Retinal pigment epithelial cell (primary cell): ENCODE results near the gene TMEM86B.

Experiments
- DNase-seq: peaks from one replicate; pipeline ENCODE4 v3.0.0-alpha.2; 2010; ENCODE audit warnings: low read depth
- H3K4me3 ChIP-seq: 2 replicates; pipeline ENCODE4 v1.5.1; 2011; ENCODE audit warnings: mild to moderate bottlenecking, low read length, control low read depth, moderate library complexity
- CTCF ChIP-seq: conservative IDR thresholded peaks from 2 replicates; pipeline ENCODE4 v1.5.1; 2011; ENCODE audit warnings: low read depth, low read length, control low read depth, inconsistent platforms

TMEM86B gene

GRCh38 chr19:55239004-55239403, 10.4 kb upstream of the TMEM86B start:
- H3K4me3 ChIP-seq: no peak overlapping the region
- no peak for DNase-seq
- no peak for TF ChIP-seq CTCF

- DNase-seq: no peak
- no peak for TF ChIP-seq CTCF
- no peak overlapping the region for H3K4me3 ChIP-seq
Observed at GRCh38 chr19:55238030-55238429, 9.5 kb upstream of the TMEM86B start.

GRCh38 chr19:55232986-55233385, 4.4 kb upstream of the TMEM86B start:
- no peak overlapping the region for H3K4me3 ChIP-seq
- no peak for TF ChIP-seq CTCF
- no peak for DNase-seq

GRCh38 chr19:55232286-55232602, 3.7 kb upstream of the TMEM86B start:
- no peak for TF ChIP-seq CTCF
- no peak overlapping the region for H3K4me3 ChIP-seq
- DNase-seq: no peak

- TF ChIP-seq CTCF: no peak
- no peak overlapping the region for H3K4me3 ChIP-seq
- no peak for DNase-seq
Observed at GRCh38 chr19:55231391-55232285, 3.1 kb upstream of the TMEM86B start.

GRCh38 chr19:55230780-55231179, 2.2 kb upstream of the TMEM86B start:
- DNase-seq: no peak
- no peak overlapping the region for H3K4me3 ChIP-seq
- no peak for TF ChIP-seq CTCF

GRCh38 chr19:55230329-55230728, 1.8 kb upstream of the TMEM86B start:
- DNase-seq: no peak
- H3K4me3 ChIP-seq: no peak overlapping the region
- no peak for TF ChIP-seq CTCF
